HEK293 (cell line): ENCODE results near the gene ASXL3.
A peak's percentile ranks its signal among the peaks of the same experiment; 100 is the strongest.

Experiments used
- CTCF ChIA-PET: fragments of 350-600 bp; formaldehyde crosslinking; extraction: SDS; loops from one replicate; lab custom pipeline; 2021; ENCODE audit warnings: antibody characterized with exemption; lab: Yijun Ruan, JAX
- POLR2A ChIA-PET: fragments of 300-600 bp; formaldehyde crosslinking; extraction: SDS; loops from one replicate; lab custom pipeline; 2020; ENCODE audit warnings: antibody characterized with exemption, inconsistent platforms; lab: Yijun Ruan, JAX
- H3K27ac ChIP-seq: fragments of 200-500 bp; sonication (Bioruptor generic); 2 replicates; pipeline ENCODE4 v1.5.1; 2014; ENCODE audit warnings: low read depth, low read length, control low read depth, inconsistent platforms; ENCODE audit errors: extremely low read depth
- H3K36me3 ChIP-seq, 2 experiments: fragments of 200-500 bp in 1 of 2; sonication (Bioruptor generic) in 1 of 2; 1 replicate in 1 of 2; 2 replicates in 1 of 2; pipeline ENCODE4 v1.5.1; 2014 to 2017; ENCODE audit warnings: inconsistent platforms in 2 of 2, low read length in 2 of 2; ENCODE audit not compliant: control insufficient read depth in 2 of 2, insufficient read depth in 1 of 2
- H3K4me1 ChIP-seq: fragments of 200-500 bp; sonication (Bioruptor generic); 2 replicates; pipeline ENCODE4 v1.5.1; 2014; ENCODE audit warnings: mild to moderate bottlenecking, low read length, inconsistent platforms; ENCODE audit not compliant: control insufficient read depth, insufficient read depth
- H3K4me3 ChIP-seq: 2 replicates; pipeline ENCODE4 v1.5.1; 2011; ENCODE audit warnings: low read depth, mild to moderate bottlenecking, control low read depth, low read length, moderate library complexity
- H3K9me3 ChIP-seq: fragments of 200-500 bp; sonication (Bioruptor generic); 2 replicates; pipeline ENCODE4 v1.5.1; 2014; ENCODE audit warnings: low read depth, low read length, inconsistent platforms; ENCODE audit not compliant: control insufficient read depth, insufficient read depth
- FEZF1 ChIP-seq: fragments of 450-650 bp; formaldehyde crosslinking; IDR thresholded peaks from 2 replicates; pipeline ENCODE4 v1.5.1; 2016; ENCODE audit warnings: missing biosample characterization, missing genetic modification characterization
- KLF16 ChIP-seq: fragments of 450-650 bp; formaldehyde crosslinking; IDR thresholded peaks from 2 replicates; pipeline ENCODE4 v1.5.1; 2017; ENCODE audit warnings: missing biosample characterization, missing genetic modification characterization
- KLF9 ChIP-seq: fragments of 450-650 bp; formaldehyde crosslinking; IDR thresholded peaks from 2 replicates; pipeline ENCODE4 v1.5.1; 2016; ENCODE audit warnings: missing biosample characterization, missing genetic modification characterization, low read depth
- OVOL3 ChIP-seq: fragments of 450-650 bp; formaldehyde crosslinking; IDR thresholded peaks from 2 replicates; pipeline ENCODE4 v1.5.1; 2016; ENCODE audit warnings: missing biosample characterization, missing genetic modification characterization
- TCF7L2 ChIP-seq: IDR thresholded peaks from 2 replicates; pipeline ENCODE4 v1.6.1; 2011; ENCODE audit warnings: low read depth, mild to moderate bottlenecking, inconsistent platforms, low read length, moderate library complexity, borderline replicate concordance
- ZBTB48 ChIP-seq: fragments of 450-650 bp; formaldehyde crosslinking; IDR thresholded peaks from 2 replicates; pipeline ENCODE4 v1.5.1; 2016; ENCODE audit warnings: missing biosample characterization, missing genetic modification characterization
- ZFP41 ChIP-seq: fragments of 450-650 bp; formaldehyde crosslinking; IDR thresholded peaks from 2 replicates; pipeline ENCODE4 v1.5.1; 2016; ENCODE audit warnings: missing biosample characterization, missing genetic modification characterization, borderline replicate concordance
- ZNF18 ChIP-seq: fragments of 450-650 bp; formaldehyde crosslinking; IDR thresholded peaks from 2 replicates; pipeline ENCODE4 v1.5.1; 2016; ENCODE audit warnings: missing biosample characterization, missing genetic modification characterization
- ZNF2 ChIP-seq: fragments of 450-650 bp; formaldehyde crosslinking; IDR thresholded peaks from 2 replicates; pipeline ENCODE4 v1.5.1; 2016; ENCODE audit warnings: missing biosample characterization, missing genetic modification characterization
- ZNF23 ChIP-seq: fragments of 450-650 bp; formaldehyde crosslinking; IDR thresholded peaks from 2 replicates; pipeline ENCODE4 v1.5.1; 2016; ENCODE audit warnings: missing biosample characterization, missing genetic modification characterization, borderline replicate concordance
- ZNF266 ChIP-seq: fragments of 450-650 bp; formaldehyde crosslinking; IDR thresholded peaks from 2 replicates; pipeline ENCODE4 v1.5.1; 2016; ENCODE audit warnings: missing biosample characterization, missing genetic modification characterization, low read depth
- ZNF302 ChIP-seq: fragments of 450-650 bp; formaldehyde crosslinking; IDR thresholded peaks from 2 replicates; pipeline ENCODE4 v1.5.1; 2016; ENCODE audit warnings: missing biosample characterization, missing genetic modification characterization, low read depth
- ZNF311 ChIP-seq: fragments of 450-650 bp; formaldehyde crosslinking; IDR thresholded peaks from 2 replicates; pipeline ENCODE4 v1.5.1; 2017; ENCODE audit warnings: missing biosample characterization, missing genetic modification characterization, borderline replicate concordance
- ZNF423 ChIP-seq: fragments of 450-650 bp; formaldehyde crosslinking; IDR thresholded peaks from 2 replicates; pipeline ENCODE4 v1.5.1; 2016; ENCODE audit warnings: missing biosample characterization, missing genetic modification characterization
- ZNF426 ChIP-seq: fragments of 450-650 bp; formaldehyde crosslinking; IDR thresholded peaks from 2 replicates; pipeline ENCODE4 v1.5.1; 2017; ENCODE audit warnings: missing biosample characterization, missing genetic modification characterization, mild to moderate bottlenecking, inconsistent platforms, moderate library complexity
- ZNF530 ChIP-seq: fragments of 450-650 bp; formaldehyde crosslinking; IDR thresholded peaks from 2 replicates; pipeline ENCODE4 v1.5.1; 2016; ENCODE audit warnings: low read depth, missing biosample characterization, missing genetic modification characterization
- ZNF585B ChIP-seq: fragments of 450-650 bp; formaldehyde crosslinking; IDR thresholded peaks from 2 replicates; pipeline ENCODE4 v1.5.1; 2016; ENCODE audit warnings: missing biosample characterization, missing genetic modification characterization
- ZNF600 ChIP-seq: fragments of 450-650 bp; formaldehyde crosslinking; IDR thresholded peaks from 2 replicates; pipeline ENCODE4 v1.5.1; 2016; ENCODE audit warnings: missing biosample characterization, missing genetic modification characterization
- ZNF843 ChIP-seq: fragments of 450-650 bp; formaldehyde crosslinking; IDR thresholded peaks from 2 replicates; pipeline ENCODE4 v1.5.1; 2016; ENCODE audit warnings: missing biosample characterization, missing genetic modification characterization
- ZSCAN18 ChIP-seq: fragments of 450-650 bp; formaldehyde crosslinking; IDR thresholded peaks from 2 replicates; pipeline ENCODE4 v1.5.1; 2016; ENCODE audit warnings: missing biosample characterization, missing genetic modification characterization
- ZXDB ChIP-seq: fragments of 450-650 bp; formaldehyde crosslinking; IDR thresholded peaks from 2 replicates; pipeline ENCODE4 v1.5.1; 2016; ENCODE audit warnings: missing biosample characterization, missing genetic modification characterization
- TF ChIP-seq, protein P1 (sequence below): fragments of 450-650 bp; formaldehyde crosslinking; IDR thresholded peaks from 2 replicates; pipeline ENCODE4 v1.5.1; 2017; ENCODE audit warnings: missing biosample characterization, missing genetic modification characterization
- TF ChIP-seq, protein P2 (sequence below): fragments of 450-650 bp; formaldehyde crosslinking; IDR thresholded peaks from 2 replicates; pipeline ENCODE4 v1.5.1; 2017; ENCODE audit warnings: missing biosample characterization, missing genetic modification characterization
- TF ChIP-seq, protein P3 (sequence below): fragments of 450-650 bp; formaldehyde crosslinking; optimal IDR thresholded peaks from 2 replicates; pipeline ENCODE3; 2016; ENCODE audit warnings: missing biosample characterization, mild to moderate bottlenecking, missing genetic modification characterization
- TF ChIP-seq, protein P4 (sequence below): fragments of 450-650 bp; formaldehyde crosslinking; IDR thresholded peaks from 2 replicates; pipeline ENCODE4 v1.5.1; 2017; ENCODE audit warnings: missing biosample characterization, missing genetic modification characterization

ASXL3 gene

GRCh38 chr18:33647365-33647764 is 69.3 kb downstream of the ASXL3 start (continued):
- no peak for TF ChIP-seq ZNF530 (tag by site-specific recombination)

DNA sequence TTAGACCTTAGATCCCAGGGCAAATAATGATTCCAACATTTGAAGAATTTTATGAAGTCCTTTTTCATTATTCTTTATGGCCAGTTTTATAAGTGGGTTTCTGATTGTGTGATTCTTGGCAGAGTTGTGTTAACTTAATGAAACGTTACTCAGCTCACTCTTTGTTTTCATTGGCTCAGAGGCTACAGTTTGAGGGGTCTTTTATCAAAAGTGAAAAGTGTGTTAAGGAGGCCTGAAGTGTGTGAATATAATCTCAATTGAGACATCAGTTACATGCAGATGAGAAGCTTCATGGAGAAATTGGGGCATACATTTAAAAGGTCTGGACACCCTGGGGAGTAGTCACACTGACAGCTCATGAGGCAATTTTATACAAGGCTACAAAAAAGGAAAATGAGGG is 74.6 kb downstream of the ASXL3 start:
- Histone ChIP-seq H3K4me1 (peaks cover 5% of the 10 kb centered on the region), H3K9me3 (no peaks in the 10 kb centered on the region), H3K27ac (no peak overlapping the region), H3K4me3 (no peak overlapping the region), H3K36me3 (no peaks in the 10 kb centered on the region)
- CTCF ChIA-PET: no interaction called here
- peak; percentile 51 for TF ChIP-seq ZXDB (tag by site-specific recombination)
- peak; percentile 69 for TF ChIP-seq FEZF1
- no peak for TF ChIP-seq ZSCAN18
- peak; percentile 75; the same call in 1 of the 2 replicates for TF ChIP-seq OVOL3 (tag by site-specific recombination)
- TF ChIP-seq, protein P1, sequence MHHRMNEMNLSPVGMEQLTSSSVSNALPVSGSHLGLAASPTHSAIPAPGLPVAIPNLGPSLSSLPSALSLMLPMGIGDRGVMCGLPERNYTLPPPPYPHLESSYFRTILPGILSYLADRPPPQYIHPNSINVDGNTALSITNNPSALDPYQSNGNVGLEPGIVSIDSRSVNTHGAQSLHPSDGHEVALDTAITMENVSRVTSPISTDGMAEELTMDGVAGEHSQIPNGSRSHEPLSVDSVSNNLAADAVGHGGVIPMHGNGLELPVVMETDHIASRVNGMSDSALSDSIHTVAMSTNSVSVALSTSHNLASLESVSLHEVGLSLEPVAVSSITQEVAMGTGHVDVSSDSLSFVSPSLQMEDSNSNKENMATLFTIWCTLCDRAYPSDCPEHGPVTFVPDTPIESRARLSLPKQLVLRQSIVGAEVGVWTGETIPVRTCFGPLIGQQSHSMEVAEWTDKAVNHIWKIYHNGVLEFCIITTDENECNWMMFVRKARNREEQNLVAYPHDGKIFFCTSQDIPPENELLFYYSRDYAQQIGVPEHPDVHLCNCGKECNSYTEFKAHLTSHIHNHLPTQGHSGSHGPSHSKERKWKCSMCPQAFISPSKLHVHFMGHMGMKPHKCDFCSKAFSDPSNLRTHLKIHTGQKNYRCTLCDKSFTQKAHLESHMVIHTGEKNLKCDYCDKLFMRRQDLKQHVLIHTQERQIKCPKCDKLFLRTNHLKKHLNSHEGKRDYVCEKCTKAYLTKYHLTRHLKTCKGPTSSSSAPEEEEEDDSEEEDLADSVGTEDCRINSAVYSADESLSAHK (tag by site-specific recombination): peak; percentile 46; the same call in 1 of the 2 replicates
- TF ChIP-seq ZNF2 (tag by site-specific recombination): no peak
- TF ChIP-seq TCF7L2: no peak
- no peak for TF ChIP-seq ZNF585B (tag by site-specific recombination)
- TF ChIP-seq KLF9 (tag by site-specific recombination): no peak
- TF ChIP-seq ZNF843: peak; percentile 84
- TF ChIP-seq ZFP41 (tag by site-specific recombination): no peak
- TF ChIP-seq KLF16 (tag by site-specific recombination): 0 out of 2 replicates have a peak, but pooled peaks have one; percentile 9
- no peak for TF ChIP-seq ZNF302 (tag by site-specific recombination)
- TF ChIP-seq ZNF426 (tag by site-specific recombination): no peak
- no peak for TF ChIP-seq ZNF600 (tag by site-specific recombination)
- no peak for TF ChIP-seq ZNF311 (tag by site-specific recombination)
- TF ChIP-seq ZNF18: peak; percentile 61
- TF ChIP-seq, protein P2, sequence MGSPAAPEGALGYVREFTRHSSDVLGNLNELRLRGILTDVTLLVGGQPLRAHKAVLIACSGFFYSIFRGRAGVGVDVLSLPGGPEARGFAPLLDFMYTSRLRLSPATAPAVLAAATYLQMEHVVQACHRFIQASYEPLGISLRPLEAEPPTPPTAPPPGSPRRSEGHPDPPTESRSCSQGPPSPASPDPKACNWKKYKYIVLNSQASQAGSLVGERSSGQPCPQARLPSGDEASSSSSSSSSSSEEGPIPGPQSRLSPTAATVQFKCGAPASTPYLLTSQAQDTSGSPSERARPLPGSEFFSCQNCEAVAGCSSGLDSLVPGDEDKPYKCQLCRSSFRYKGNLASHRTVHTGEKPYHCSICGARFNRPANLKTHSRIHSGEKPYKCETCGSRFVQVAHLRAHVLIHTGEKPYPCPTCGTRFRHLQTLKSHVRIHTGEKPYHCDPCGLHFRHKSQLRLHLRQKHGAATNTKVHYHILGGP (tag by site-specific recombination): no peak
- TF ChIP-seq, protein P3, sequence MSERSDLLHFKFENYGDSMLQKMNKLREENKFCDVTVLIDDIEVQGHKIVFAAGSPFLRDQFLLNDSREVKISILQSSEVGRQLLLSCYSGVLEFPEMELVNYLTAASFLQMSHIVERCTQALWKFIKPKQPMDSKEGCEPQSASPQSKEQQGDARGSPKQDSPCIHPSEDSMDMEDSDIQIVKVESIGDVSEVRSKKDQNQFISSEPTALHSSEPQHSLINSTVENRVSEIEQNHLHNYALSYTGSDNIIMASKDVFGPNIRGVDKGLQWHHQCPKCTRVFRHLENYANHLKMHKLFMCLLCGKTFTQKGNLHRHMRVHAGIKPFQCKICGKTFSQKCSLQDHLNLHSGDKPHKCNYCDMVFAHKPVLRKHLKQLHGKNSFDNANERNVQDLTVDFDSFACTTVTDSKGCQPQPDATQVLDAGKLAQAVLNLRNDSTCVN (tag by site-specific recombination): no peak
- no peak for TF ChIP-seq ZNF23 (tag by site-specific recombination)
- TF ChIP-seq, protein P4, sequence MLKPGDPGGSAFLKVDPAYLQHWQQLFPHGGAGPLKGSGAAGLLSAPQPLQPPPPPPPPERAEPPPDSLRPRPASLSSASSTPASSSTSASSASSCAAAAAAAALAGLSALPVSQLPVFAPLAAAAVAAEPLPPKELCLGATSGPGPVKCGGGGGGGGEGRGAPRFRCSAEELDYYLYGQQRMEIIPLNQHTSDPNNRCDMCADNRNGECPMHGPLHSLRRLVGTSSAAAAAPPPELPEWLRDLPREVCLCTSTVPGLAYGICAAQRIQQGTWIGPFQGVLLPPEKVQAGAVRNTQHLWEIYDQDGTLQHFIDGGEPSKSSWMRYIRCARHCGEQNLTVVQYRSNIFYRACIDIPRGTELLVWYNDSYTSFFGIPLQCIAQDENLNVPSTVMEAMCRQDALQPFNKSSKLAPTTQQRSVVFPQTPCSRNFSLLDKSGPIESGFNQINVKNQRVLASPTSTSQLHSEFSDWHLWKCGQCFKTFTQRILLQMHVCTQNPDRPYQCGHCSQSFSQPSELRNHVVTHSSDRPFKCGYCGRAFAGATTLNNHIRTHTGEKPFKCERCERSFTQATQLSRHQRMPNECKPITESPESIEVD (tag by site-specific recombination): 0 out of 2 replicates have a peak, but pooled peaks have one; percentile 16
- TF ChIP-seq ZBTB48: no peak
- no peak for TF ChIP-seq ZNF423 (tag by site-specific recombination)
- TF ChIP-seq ZNF266 (tag by site-specific recombination): no peak
- POLR2A ChIA-PET: no interaction called here
